HG03457 (cell line): ENCODE measurements around the gene CCDC160.

Experiments
- ATAC-seq: cut with Tn5 transposase; IDR thresholded peaks from one replicate; pipeline ENCODE4 v1.9.1; 2021; ENCODE audit warnings: moderate number of reproducible peaks; ENCODE audit not compliant: unreplicated experiment

CCDC160 gene

DNA sequence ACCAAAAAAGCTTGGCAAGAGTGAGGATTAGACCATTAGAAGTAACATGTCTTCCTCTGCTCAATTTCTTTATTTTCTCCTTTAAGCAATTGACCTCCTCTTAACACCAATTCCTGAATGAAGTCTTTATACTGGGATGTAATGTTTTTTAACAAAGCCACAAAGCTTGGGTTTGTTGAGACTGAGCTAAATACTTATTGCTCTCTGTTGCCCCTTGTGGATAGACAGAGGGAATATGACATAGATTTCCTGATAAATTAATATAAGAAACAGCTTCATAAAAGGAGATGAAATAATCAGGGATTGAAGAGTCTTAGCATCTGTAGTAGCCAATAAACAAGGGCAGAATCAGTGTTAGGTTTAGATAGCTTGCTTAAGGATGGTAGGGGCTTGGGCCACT lies 57.6 kb downstream of the CCDC160 start:
- no peak for ATAC-seq
